ENCODE data around the gene TMEM245.

- TF ChIP-seq EZH2phosphoT487 (IDR thresholded peaks at IDR 0.05; ENCODE audit: insufficient read depth, low read depth) (no peak), EZH2 (IDR thresholded peaks at IDR 0.05; ENCODE audit: insufficient read depth, poor library complexity, severe bottlenecking) (no peak)
These were observed 147.6 kb downstream of the TMEM245 start for GRCh38 chr9:108972186-108972585.

All from GM23248 (cell line).